ENCODE results near the gene TRA2A. TPM values are rescaled to one million over a fixed set of nuclear protein-coding genes. Genes with fewer than 3 reads are reported as not detected.

The TRA2A gene
- polyA plus RNA-seq, 2 of the 4 experiments (the other 2 are of a cell fraction) = 90.8 to 111 TPM

- TF ChIP-seq REST (IDR thresholded peaks at IDR 0.05) (no peak), FOXS1 (CRISPR knock-in tag; IDR thresholded peaks at IDR 0.05) (no peak), PHF8 (IDR thresholded peaks at IDR 0.05; ENCODE audit: borderline replicate concordance, low read depth) (no peak), JUN (IDR thresholded peaks at IDR 0.05) (no peak), E2F6 (IDR thresholded peaks at IDR 0.05; ENCODE audit: borderline replicate concordance, low read depth) (no peak), ZNF302 (CRISPR knock-in tag; IDR thresholded peaks at IDR 0.05) (no peak), ESRRA (IDR thresholded peaks at IDR 0.05; ENCODE audit: borderline replicate concordance, low read length) (no peak), MYC (IDR thresholded peaks at IDR 0.05; ENCODE audit: borderline replicate concordance, low read length) (no peak), GATA3 (IDR thresholded peaks at IDR 0.05; ENCODE audit: borderline replicate concordance) (no peak), FOSL2 (IDR thresholded peaks at IDR 0.05) (no peak), FOSL2 (CRISPR knock-in tag; IDR thresholded peaks at IDR 0.05) (no peak)
- TF ChIP-seq, protein P1, sequence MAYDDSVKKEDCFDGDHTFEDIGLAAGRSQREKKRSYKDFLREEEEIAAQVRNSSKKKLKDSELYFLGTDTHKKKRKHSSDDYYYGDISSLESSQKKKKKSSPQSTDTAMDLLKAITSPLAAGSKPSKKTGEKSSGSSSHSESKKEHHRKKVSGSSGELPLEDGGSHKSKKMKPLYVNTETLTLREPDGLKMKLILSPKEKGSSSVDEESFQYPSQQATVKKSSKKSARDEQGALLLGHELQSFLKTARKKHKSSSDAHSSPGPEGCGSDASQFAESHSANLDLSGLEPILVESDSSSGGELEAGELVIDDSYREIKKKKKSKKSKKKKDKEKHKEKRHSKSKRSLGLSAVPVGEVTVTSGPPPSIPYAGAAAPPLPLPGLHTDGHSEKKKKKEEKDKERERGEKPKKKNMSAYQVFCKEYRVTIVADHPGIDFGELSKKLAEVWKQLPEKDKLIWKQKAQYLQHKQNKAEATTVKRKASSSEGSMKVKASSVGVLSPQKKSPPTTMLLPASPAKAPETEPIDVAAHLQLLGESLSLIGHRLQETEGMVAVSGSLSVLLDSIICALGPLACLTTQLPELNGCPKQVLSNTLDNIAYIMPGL (CRISPR knock-in tag; IDR thresholded peaks at IDR 0.05; ENCODE audit: borderline replicate concordance) = no peak
These were observed 68.9 kb downstream of the TRA2A start (continued) for GRCh38 chr7:23462846-23463245.

GRCh38 chr7:23458044-23458443 is 73.7 kb downstream of the TRA2A start:
- no peak overlapping the region for H3K27ac ChIP-seq
- ChIA-PET POLR2A (interaction anchor here (0.8 kb wide), 1 partner anchor 100 kb away, joined by 3 read pairs; no protein-coding TSS in a partner anchor), CTCF (interaction anchor here (0.9 to 3.4 kb wide), 5 partner anchors 28 to 182 kb away, joined by 3 to 21 read pairs (median 4); no protein-coding TSS in a partner anchor)
- H3K4me3 ChIP-seq = no peak overlapping the region
- ATAC-seq (no peak), DNase-seq (ENCODE audit: low read depth in 1 of 2, low spot score in 1 of 2) (no peak), FAIRE-seq (no peak)
- no peak overlapping the region for H3K4me2 ChIP-seq
- 94% methylated on average over 3 of the region's 3 CpGs for WGBS (ENCODE audit: missing lambda C conversion rate)
- H3K4me1 ChIP-seq = peaks cover 5% of the 10 kb centered on the region
- no peak for TF ChIP-seq CEBPB (IDR thresholded peaks at IDR 0.05)
- TF ChIP-seq ATOH8 (CRISPR knock-in tag; IDR thresholded peaks at IDR 0.05; ENCODE audit: low read depth) = no peak
- TF ChIP-seq CBX2 (IDR thresholded peaks at IDR 0.05; ENCODE audit: borderline replicate concordance, low read depth) = no peak
- TF ChIP-seq ZC3H11A (IDR thresholded peaks at IDR 0.05) = no peak
- TF ChIP-seq CBX8 (IDR thresholded peaks at IDR 0.05) = no peak
- no peak for TF ChIP-seq KDM1A (IDR thresholded peaks at IDR 0.05; ENCODE audit: low read depth)
- TF ChIP-seq ZNF302 (CRISPR knock-in tag; IDR thresholded peaks at IDR 0.05) = no peak
- TF ChIP-seq EP300 (IDR thresholded peaks at IDR 0.05) = no peak
- TF ChIP-seq FOXS1 (CRISPR knock-in tag; IDR thresholded peaks at IDR 0.05) = no peak
- TF ChIP-seq KDM5A (IDR thresholded peaks at IDR 0.05) = no peak
- no peak for TF ChIP-seq ELK1 (IDR thresholded peaks at IDR 0.05; ENCODE audit: low read depth, low read length)
- no peak for TF ChIP-seq JUN (IDR thresholded peaks at IDR 0.05)
- TF ChIP-seq RNF2 (IDR thresholded peaks at IDR 0.05; ENCODE audit: borderline replicate concordance, low read depth) = no peak
- H3K9me3 ChIP-seq = no peaks in the 10 kb centered on the region
